Stimulated activated CD8-positive, alpha-beta memory T cell treated with anti-CD3 and anti-CD28 coated beads, Interleukin-15, amount 100 ng/mL, for 4 hours (primary cell): ENCODE results near the gene TEDC1.

Experiments used
- DNase-seq, 2 donors: peaks; one replicate each; pipeline ENCODE4 v3.0.0-alpha.2; 2020; ENCODE audit warnings: low read depth in 2 of 2

Gene TEDC1

GRCh38 chr14:105473677-105474482 is 17.2 kb upstream of the TEDC1 start:
- no peak for DNase-seq

DNA sequence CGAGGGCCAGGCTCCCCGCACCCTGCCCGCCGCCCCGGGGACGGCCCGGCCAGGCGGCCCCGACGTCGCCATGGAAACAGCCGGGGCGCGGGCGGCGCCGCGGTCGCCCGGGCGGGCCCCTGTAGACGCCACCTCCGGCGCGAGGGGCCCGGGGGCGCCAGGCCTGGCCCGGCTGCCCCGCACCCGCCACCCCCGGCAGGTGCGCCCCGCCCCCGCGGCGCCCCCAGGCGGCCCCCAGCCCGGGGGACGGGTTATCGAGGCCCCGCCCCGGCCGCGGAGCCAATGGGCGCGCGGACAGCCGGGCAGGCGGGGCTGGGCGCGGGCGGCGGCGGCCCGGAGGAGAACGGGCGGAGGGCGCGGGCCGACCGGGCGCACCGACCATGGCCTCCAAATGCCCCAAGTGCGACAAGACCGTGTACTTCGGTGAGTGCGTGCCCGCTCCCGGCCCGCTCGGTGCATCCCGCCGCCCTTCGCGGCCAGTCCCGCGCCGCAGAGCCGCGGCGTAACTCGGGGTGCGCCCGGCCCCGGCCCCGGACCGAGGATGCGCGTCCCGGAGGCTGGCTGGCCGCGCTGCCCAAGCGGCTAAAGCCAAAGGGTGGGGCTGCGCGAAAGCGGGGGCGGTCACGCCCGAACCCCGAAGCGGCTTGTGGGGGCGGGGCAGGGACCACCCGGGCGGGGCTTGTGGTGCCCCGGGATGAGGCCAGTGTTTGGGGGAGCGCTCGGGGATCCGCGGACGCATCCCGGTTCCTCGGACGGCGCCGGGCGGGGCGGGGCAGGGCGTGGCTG is 16.4 kb upstream of the TEDC1 start, which contains the start of gene CRIP2:
Gene CRIP2, plus strand, starts transcription at position 339 of the 786 bp plus-strand sequence. Its CDS starts 42 bp downstream, at position 381.
- no peak for DNase-seq

GRCh38 chr14:105475269-105476096 is 15.6 kb upstream of the TEDC1 start:
- no peak for DNase-seq

- DNase-seq, result no peak
Measured at GRCh38 chr14:105476097-105476830, 14.8 kb upstream of the TEDC1 start.

DNA sequence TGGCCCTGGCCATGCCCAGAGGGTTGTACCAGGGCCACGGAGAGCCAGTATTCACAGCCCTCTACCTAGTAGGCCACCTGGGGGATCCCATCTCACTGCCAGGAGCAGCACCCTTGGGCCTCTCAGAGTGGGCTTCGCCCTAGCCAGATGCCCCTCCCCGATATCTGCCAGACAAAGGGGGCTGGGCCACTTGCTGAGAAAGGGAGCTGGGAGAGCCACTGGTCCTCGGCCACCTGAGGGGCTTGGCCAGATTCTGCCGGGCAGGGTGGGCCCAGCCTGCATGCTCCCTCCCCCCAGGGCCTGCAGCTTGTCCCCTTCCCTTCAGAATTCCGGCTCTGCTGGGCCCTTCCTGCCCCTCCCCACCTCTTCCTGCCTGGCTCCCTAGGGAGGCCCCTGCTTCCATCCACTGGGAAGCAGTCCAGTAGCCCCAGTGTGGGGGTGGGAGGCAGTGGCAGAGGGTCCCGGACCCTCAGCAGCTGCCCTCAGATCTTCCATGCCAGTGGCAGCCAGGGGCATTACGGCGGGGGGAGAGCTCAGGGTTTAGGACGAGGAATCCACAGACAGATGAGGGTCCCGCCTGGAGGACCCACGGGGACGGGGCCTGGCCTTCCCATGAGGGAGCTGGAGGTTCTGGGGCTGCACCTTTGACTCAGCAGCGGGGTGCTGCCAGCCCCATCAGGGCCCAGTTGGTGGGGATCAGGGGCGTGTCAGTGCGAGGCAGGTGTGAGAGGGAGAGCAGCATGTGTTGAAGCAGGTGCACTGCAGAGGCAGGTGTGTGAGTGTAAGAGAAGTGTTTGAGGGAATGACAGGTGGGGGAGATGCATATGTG is 14.0 kb upstream of the TEDC1 start:
- DNase-seq, result no peak

DNA sequence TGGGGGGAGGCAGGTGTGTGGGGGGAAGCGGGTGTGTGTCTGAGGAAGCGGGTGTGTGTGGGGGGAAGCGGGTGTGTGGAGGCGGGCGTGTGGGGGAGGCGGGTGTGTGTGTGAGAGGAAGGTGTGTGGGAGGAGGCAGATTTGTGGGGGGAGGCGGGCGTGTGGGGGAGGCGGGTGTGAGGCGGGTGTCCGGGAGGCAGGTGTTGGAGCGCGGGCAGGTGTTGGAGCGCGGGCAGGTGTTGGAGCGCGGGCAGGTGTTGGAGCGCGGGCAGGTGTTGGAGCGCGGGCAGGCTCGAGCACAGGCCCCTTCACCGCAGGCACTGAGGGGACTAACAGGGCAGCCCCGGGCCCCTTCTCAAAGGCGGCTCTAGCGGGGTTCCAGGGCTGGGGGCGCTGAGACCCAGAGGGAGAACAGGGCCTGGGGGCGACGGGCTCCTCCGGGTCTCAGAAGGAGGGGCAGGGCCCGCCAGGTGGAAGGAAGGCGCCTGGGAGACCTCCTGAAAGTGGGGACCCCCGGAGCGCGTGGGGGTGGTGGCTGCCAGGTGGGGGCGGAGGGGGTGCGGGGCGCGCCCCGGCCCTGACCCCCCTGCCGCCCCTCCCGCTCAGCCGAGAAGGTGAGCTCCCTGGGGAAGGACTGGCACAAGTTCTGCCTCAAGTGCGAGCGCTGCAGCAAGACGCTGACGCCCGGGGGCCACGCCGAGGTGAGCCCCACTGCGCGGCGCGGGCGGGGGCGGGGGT is 13.2 kb upstream of the TEDC1 start:
- DNase-seq, result peak in 1 of 2 donors; percentile 53

GRCh38 chr14:105478398-105479251 is 12.4 kb upstream of the TEDC1 start:
- no peak for DNase-seq

DNA sequence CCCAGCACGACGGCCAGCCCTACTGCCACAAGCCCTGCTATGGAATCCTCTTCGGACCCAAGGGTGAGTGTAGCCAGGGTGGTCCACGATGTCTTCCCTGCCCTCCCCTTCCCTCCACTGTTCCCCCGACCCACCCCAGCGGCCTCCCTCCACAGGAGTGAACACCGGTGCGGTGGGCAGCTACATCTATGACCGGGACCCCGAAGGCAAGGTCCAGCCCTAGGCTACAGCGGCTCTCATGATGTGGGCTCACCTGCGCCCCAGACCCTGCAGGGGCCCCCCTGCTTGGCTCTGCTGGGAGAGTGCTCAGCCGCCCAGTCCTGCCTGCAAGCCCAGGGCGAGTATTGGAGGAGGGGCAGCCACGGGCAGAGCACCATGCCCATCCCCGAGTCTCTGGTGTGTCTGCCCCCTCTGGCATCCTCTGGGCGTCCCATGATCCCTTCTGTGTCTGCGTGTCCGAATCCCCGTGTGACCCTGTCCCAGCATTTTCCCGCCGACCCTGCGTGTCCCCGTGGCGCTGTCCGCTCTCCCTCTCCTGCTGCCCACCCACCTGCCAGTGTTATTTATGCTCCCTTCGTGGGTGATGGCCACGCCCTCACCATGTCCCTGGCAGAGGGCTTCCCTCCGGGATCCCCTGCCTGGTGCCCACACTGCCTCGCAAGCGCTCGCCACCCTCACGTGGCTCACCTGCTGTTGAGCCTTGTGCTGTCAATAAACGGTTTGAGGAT is 11.5 kb upstream of the TEDC1 start:
- DNase-seq, result no peak

DNA sequence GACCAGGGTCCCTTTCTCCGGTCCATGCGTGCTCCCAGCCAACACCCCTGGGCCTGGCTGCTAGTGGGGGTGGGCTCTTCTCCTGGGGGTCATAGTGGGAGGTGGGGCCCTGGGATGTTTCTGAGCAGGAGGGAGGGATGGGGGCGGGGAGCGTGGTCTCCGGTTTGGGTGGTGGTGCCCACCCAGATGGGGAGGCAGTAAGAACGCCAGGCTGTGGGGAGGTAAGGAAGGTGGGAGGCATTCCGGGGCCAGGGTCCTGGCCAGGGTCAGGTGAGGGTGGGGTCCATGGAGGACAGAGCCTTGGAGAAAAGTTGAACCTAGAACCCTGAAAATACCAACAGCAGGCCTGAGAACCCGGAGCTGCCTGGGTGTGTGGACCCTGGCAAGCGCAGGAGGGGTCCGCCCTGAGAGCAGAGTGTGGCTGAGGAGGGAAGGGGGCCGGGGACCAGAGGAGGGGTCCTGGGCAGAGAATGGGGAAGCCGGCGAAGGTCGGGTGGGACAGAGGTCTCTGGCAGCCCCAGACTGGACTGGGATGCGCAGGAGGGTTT is 10.8 kb upstream of the TEDC1 start:
- no peak for DNase-seq

- DNase-seq, result peak; percentile 63 to 78
Measured at GRCh38 chr14:105480807-105481801, 9.9 kb upstream of the TEDC1 start.

GRCh38 chr14:105481886-105482457 is 9.1 kb upstream of the TEDC1 start:
- peak; percentile 73 to 86 for DNase-seq

GRCh38 chr14:105482486-105483110 is 8.4 kb upstream of the TEDC1 start:
- no peak for DNase-seq

GRCh38 chr14:105483300-105484068 is 7.6 kb upstream of the TEDC1 start:
- no peak for DNase-seq

GRCh38 chr14:105484069-105484996 is 6.7 kb upstream of the TEDC1 start:
- DNase-seq, result no peak
